HCT116 (cell line): Measurements from ENCODE around the gene USP48. TPM values are rescaled to one million over a fixed set of nuclear protein-coding genes. Genes with fewer than 3 reads are reported as not detected.

Experiments
- ATAC-seq: fragments of 200-7000 bp; cut with Tn5 transposase; 2 replicates; pipeline ENCODE4 v1.9.1; 2020; ENCODE audit warnings: mild to moderate bottlenecking, moderate library complexity
- BruUV-seq: library from RNA; stranded (reverse); fragments of 400-500 nt; replicated peaks from 2 replicates; lab custom pipeline; 2021; lab: Mats Ljungman, UMichigan
- CTCF ChIA-PET: fragments of 300-600 bp; sonication (Branson Sonifier 250); formaldehyde crosslinking; loops from one replicate; lab custom pipeline; 2021; ENCODE audit warnings: antibody characterized with exemption; lab: Charles Lee
- POLR2A ChIA-PET: fragments of 300-600, 350-600 bp; sonication (Branson Sonifier 250); formaldehyde crosslinking; loops from one replicate; lab custom pipeline; 2021; ENCODE audit warnings: antibody characterized with exemption; lab: Charles Lee
- RAD21 ChIA-PET, 2 experiments: fragments of 300-600 bp; sonication (Branson Sonifier 250); formaldehyde crosslinking; loops; one replicate each; lab custom pipeline; 2023; ENCODE audit warnings: low total read pairs in 2 of 2; ENCODE audit not compliant: uncharacterized antibody in 2 of 2, unreplicated experiment in 2 of 2, low non-redundant PET in 1 of 2; lab: Charles Lee
- DNase-seq: peaks from one replicate; pipeline ENCODE4 v3.0.0-alpha.2; 2010; ENCODE audit warnings: low read depth, low spot score
- H2AFZ ChIP-seq: fragments of 200-600 bp; shearing (Covaris generic), sonication (generic); 2 replicates; pipeline ENCODE4 v1.6.1; 2017; ENCODE audit warnings: low read depth, mixed run types, mixed read lengths, antibody characterized with exemption, low read length; ENCODE audit not compliant: poor library complexity, severe bottlenecking
- H3K27ac ChIP-seq: 2 replicates; pipeline ENCODE4 v1.5.1; 2012; ENCODE audit warnings: low read depth, low read length
- H3K27me3 ChIP-seq: fragments of 200-600 bp; sonication (generic); 2 replicates; pipeline ENCODE4 v1.6.1; 2016; ENCODE audit warnings: mixed run types, low read length, mixed read lengths; ENCODE audit not compliant: insufficient read depth
- H3K36me3 ChIP-seq, 2 experiments: fragments of 200-500 bp in 1 of 2; fragments of 200-600 bp in 1 of 2; sonication (Bioruptor generic) in 1 of 2; sonication (generic) in 1 of 2; 2 replicates each; pipeline versions ENCODE4 v1.5.1 to v1.6.1; 2014 to 2016; ENCODE audit warnings: low read length in 2 of 2, inconsistent platforms in 1 of 2, mixed read lengths in 1 of 2, mixed run types in 1 of 2; ENCODE audit not compliant: insufficient read depth in 2 of 2, control insufficient read depth in 1 of 2
- H3K4me1 ChIP-seq, 2 experiments: fragments of 200-600 bp in 1 of 2; sonication (generic) in 1 of 2; 2 replicates each; pipeline versions ENCODE4 v1.5.1 to v1.6.1; 2012 to 2017; ENCODE audit warnings: low read length in 2 of 2, inconsistent platforms in 1 of 2, mild to moderate bottlenecking in 1 of 2, mixed read lengths in 1 of 2, mixed run types in 1 of 2, moderate library complexity in 1 of 2; ENCODE audit not compliant: insufficient read depth in 2 of 2, control insufficient read depth in 1 of 2
- H3K4me2 ChIP-seq: fragments of 200-600 bp; sonication (generic); 2 replicates; pipeline ENCODE4 v1.6.1; 2017; ENCODE audit warnings: mixed run types, low read length, mixed read lengths
- H3K4me3 ChIP-seq, 2 experiments: fragments of 200-600 bp in 1 of 2; sonication (generic) in 1 of 2; replicated peaks in 1 of 2; 2 replicates each; pipeline ENCODE4 v1.5.1; 2011 to 2016; ENCODE audit warnings: low read length in 2 of 2, control low read depth in 1 of 2, low read depth in 1 of 2, mild to moderate bottlenecking in 1 of 2, mixed read lengths in 1 of 2, mixed run types in 1 of 2
- H3K79me2 ChIP-seq: fragments of 200-600 bp; sonication (generic); 2 replicates; pipeline ENCODE4 v1.6.1; 2017; ENCODE audit warnings: mild to moderate bottlenecking, mixed run types, low read length, moderate library complexity, mixed read lengths; ENCODE audit not compliant: insufficient read depth
- H3K9ac ChIP-seq: fragments of 200-600 bp; sonication (generic); 2 replicates; pipeline ENCODE4 v1.6.1; 2016; ENCODE audit warnings: low read length, mixed read lengths
- H3K9me2 ChIP-seq: fragments of 200-600 bp; sonication (generic), shearing (Covaris generic); 2 replicates; pipeline ENCODE4 v1.6.1; 2017; ENCODE audit warnings: mixed run types, mild to moderate bottlenecking, moderate library complexity; ENCODE audit not compliant: insufficient read depth
- H3K9me3 ChIP-seq, 2 experiments: fragments of 200-500 bp in 1 of 2; fragments of 200-600 bp in 1 of 2; sonication (Bioruptor generic) in 1 of 2; sonication (generic) in 1 of 2; 2 replicates each; pipeline ENCODE4 v1.6.1; 2014 to 2017; ENCODE audit warnings: low read length in 2 of 2, mixed read lengths in 2 of 2, inconsistent platforms in 1 of 2, low read depth in 1 of 2, mild to moderate bottlenecking in 1 of 2, mixed run types in 1 of 2, moderate library complexity in 1 of 2; ENCODE audit not compliant: control insufficient read depth in 1 of 2, insufficient read depth in 1 of 2
- H4K20me1 ChIP-seq: fragments of 200-600 bp; sonication (generic), shearing (Covaris generic); 2 replicates; pipeline ENCODE4 v1.6.1; 2017; ENCODE audit warnings: mixed run types, mild to moderate bottlenecking, moderate library complexity; ENCODE audit not compliant: insufficient read depth
- CBX3 ChIP-seq: IDR thresholded peaks from 2 replicates; pipeline ENCODE4 v1.6.1; 2012; ENCODE audit warnings: low read depth
- CTCF ChIP-seq, 3 experiments: fragments of 200-600 bp in 1 of 3; sonication (generic) in 1 of 3; IDR thresholded peaks in 2 of 3; conservative IDR thresholded peaks in 1 of 3; 2 replicates each; pipeline ENCODE4 v1.5.1; 2012 to 2017; ENCODE audit warnings: low read depth in 2 of 3, low read length in 2 of 3, antibody characterized with exemption in 1 of 3, borderline replicate concordance in 1 of 3, control low read depth in 1 of 3, mild to moderate bottlenecking in 1 of 3, mixed read lengths in 1 of 3, mixed run types in 1 of 3, moderate library complexity in 1 of 3; ENCODE audit not compliant: insufficient read depth in 1 of 3
- EGR1 ChIP-seq: IDR thresholded peaks from 2 replicates; pipeline ENCODE4 v1.6.1; 2012; ENCODE audit warnings: low read depth
- EZH2 ChIP-seq: fragments of 200-600 bp; sonication (generic); IDR thresholded peaks from 2 replicates; pipeline ENCODE4 v1.6.1; 2017; ENCODE audit warnings: antibody characterized with exemption, mixed run types
- FOSL1 ChIP-seq: IDR thresholded peaks from 2 replicates; pipeline ENCODE4 v1.6.1; 2012; ENCODE audit warnings: low read depth
- JUND ChIP-seq: IDR thresholded peaks from 2 replicates; pipeline ENCODE4 v1.6.1; 2012
- MAX ChIP-seq: IDR thresholded peaks from 2 replicates; pipeline ENCODE4 v1.6.1; 2012
- POLR2AphosphoS5 ChIP-seq: IDR thresholded peaks from 2 replicates; pipeline ENCODE4 v1.6.1; 2011; ENCODE audit warnings: mild to moderate bottlenecking, low read depth, low read length, moderate library complexity
- RAD21 ChIP-seq: IDR thresholded peaks from 2 replicates; pipeline ENCODE4 v1.6.1; 2012; ENCODE audit warnings: low read depth, mild to moderate bottlenecking
- REST ChIP-seq: IDR thresholded peaks from 2 replicates; pipeline ENCODE4 v1.6.1; 2012; ENCODE audit warnings: low read depth
- SP1 ChIP-seq: IDR thresholded peaks from 2 replicates; pipeline ENCODE4 v1.6.1; 2012; ENCODE audit warnings: low read depth
- SRF ChIP-seq: IDR thresholded peaks from 2 replicates; pipeline ENCODE4 v1.6.1; 2012; ENCODE audit warnings: low read depth
- ZBTB33 ChIP-seq: IDR thresholded peaks from 2 replicates; pipeline ENCODE4 v1.6.1; 2011; ENCODE audit warnings: mild to moderate bottlenecking, low read length, moderate library complexity; ENCODE audit not compliant: insufficient replicate concordance; ENCODE audit errors: extremely low read depth
- intact Hi-C: fragments of 100-400 bp; cut with micrococcal nuclease; formaldehyde crosslinking; loops from 2 replicates; pipeline ENCODE4 v1.10.0; 2022
- total RNA-seq: library from RNA; stranded (reverse); gene quantifications from one replicate; pipeline ENCODE4 v1.2.1, GENCODE V29; 2021; ENCODE audit not compliant: unreplicated experiment

USP48 gene
- total RNA-seq, 1 experiment from 2014 or later: 54.8 TPM

- Histone ChIP-seq H3K4me1 (peaks cover 8 to 31% of the 10 kb centered on the region in 2 experiments), H3K4me2 (no peak overlapping the region), H4K20me1 (no peaks in the 10 kb centered on the region), H3K27ac (no peak overlapping the region), H3K36me3 (no peaks in the 10 kb centered on the region), H3K79me2 (no peaks in the 10 kb centered on the region), H3K4me3 (no peak overlapping the region), H3K9me2 (no peaks in the 10 kb centered on the region), H2AFZ (no peak overlapping the region), H3K27me3 (no peaks in the 10 kb centered on the region), H3K9ac (no peak overlapping the region), H3K9me3 (no peaks in the 10 kb centered on the region)
- BruUV-seq: no TSS peak
- DNase-seq: no peak
- ChIA-PET CTCF (no interaction called here), RAD21 (no interaction called here), POLR2A (no interaction called here)
- intact Hi-C loops: no loop called here
- TF ChIP-seq JUND: no peak
- no peak for TF ChIP-seq POLR2AphosphoS5
- no peak for TF ChIP-seq SP1
- ATAC-seq: no peak
These were observed 133.6 kb downstream of the USP48 start for GRCh38 chr1:21649315-21649714.

GRCh38 chr1:21648791-21649190, 134.2 kb downstream of the USP48 start:
- Histone ChIP-seq H3K27ac (no peak overlapping the region), H3K79me2 (no peaks in the 10 kb centered on the region), H3K4me1 (peaks cover 8 to 31% of the 10 kb centered on the region in 2 experiments), H4K20me1 (no peaks in the 10 kb centered on the region), H3K4me2 (no peak overlapping the region), H3K9me2 (no peaks in the 10 kb centered on the region), H3K27me3 (no peaks in the 10 kb centered on the region), H3K4me3 (no peak overlapping the region), H3K9ac (no peak overlapping the region), H2AFZ (no peak overlapping the region), H3K9me3 (no peaks in the 10 kb centered on the region), H3K36me3 (no peaks in the 10 kb centered on the region)
- ChIA-PET CTCF (no interaction called here), RAD21 (no interaction called here), POLR2A (no interaction called here)
- BruUV-seq: no TSS peak
- ATAC-seq (no peak), DNase-seq (no peak)
- intact Hi-C loops: loop anchor here (1.0 kb wide), 1 partner anchor 11 kb away; no protein-coding TSS in a partner anchor
- TF ChIP-seq RAD21 (no peak), EZH2 (no peak), CBX3 (no peak), MAX (no peak), REST (no peak), FOSL1 (no peak), JUND (no peak), SRF (no peak), ZBTB33 (no peak), CTCF (IDR thresholded peaks at IDR 0.05 in 2 of 3, conservative IDR thresholded peaks at IDR 0.05 in 1 of 3; ENCODE audit: borderline replicate concordance in 1 of 3, insufficient read depth in 1 of 3, low read depth in 2 of 3, low read length in 2 of 3) (no peak), EGR1 (no peak), SP1 (no peak)
